ENCODE measurements around the gene SUPT5H. TPM values are rescaled to one million over a fixed set of nuclear protein-coding genes. Genes with fewer than 3 reads are reported as not detected.

Gene SUPT5H
- total RNA-seq, 1 donor from 2014 or later, result 48.5 TPM

- H3K4me3 Mint-ChIP-seq, result no peak overlapping the region
Measured at GRCh38 chr19:39419003-39419402, 26.4 kb upstream of the SUPT5H start.

GRCh38 chr19:39420769-39421168, 24.6 kb upstream of the SUPT5H start:
- no peak overlapping the region for H3K27ac Mint-ChIP-seq
- H3K4me2 ChIP-seq, result no peak overlapping the region
- H3K9me3 ChIP-seq (ENCODE audit: low read depth), result no peaks in the 10 kb centered on the region
- no peak for DNase-seq (ENCODE audit: low spot score)
- H3K79me2 ChIP-seq (ENCODE audit: low read depth), result peaks cover 13% of the 10 kb centered on the region
- peaks cover 25% of the 10 kb centered on the region for H3K36me3 Mint-ChIP-seq
- H3K4me3 ChIP-seq, result no peak overlapping the region
- peaks cover 2% of the 10 kb centered on the region for H3F3A ChIP-seq (ENCODE audit: low read depth)
- TF ChIP-seq EZH2 (IDR thresholded peaks at IDR 0.05) (no peak), CTCF (IDR thresholded peaks at IDR 0.05) (no peak), EZH2phosphoT487 (IDR thresholded peaks at IDR 0.05) (no peak)
- H3K27me3 ChIP-seq, result no peaks in the 10 kb centered on the region
- H3K27ac ChIP-seq, result no peak overlapping the region
- no peaks in the 10 kb centered on the region for H3K4me1 ChIP-seq
- no peak overlapping the region for H3K4me3 Mint-ChIP-seq
- H3K4me1 Mint-ChIP-seq, result peaks cover 10% of the 10 kb centered on the region
- H2AFZ ChIP-seq (replicated peaks), result no peak overlapping the region
- H3K27me3 Mint-ChIP-seq (ENCODE audit: insufficient read depth, low read depth), result peaks cover 4% of the 10 kb centered on the region
- no peak overlapping the region for H3K9ac ChIP-seq
- H3K9me3 Mint-ChIP-seq, result no peaks in the 10 kb centered on the region
- no peaks in the 10 kb centered on the region for H3K36me3 ChIP-seq
- peaks cover 19% of the 10 kb centered on the region for H4K20me1 ChIP-seq (ENCODE audit: low read depth)

More at GRCh38 chr19:39419003-39419402, 26.4 kb upstream of the SUPT5H start:
- TF ChIP-seq EZH2phosphoT487 (IDR thresholded peaks at IDR 0.05) (no peak), EZH2 (IDR thresholded peaks at IDR 0.05) (no peak), CTCF (IDR thresholded peaks at IDR 0.05) (no peak)
- H4K20me1 ChIP-seq (ENCODE audit: low read depth), result peaks cover 33% of the 10 kb centered on the region
- Mint-ChIP-seq H3K36me3 (peaks cover 24% of the 10 kb centered on the region), H3K27ac (no peak overlapping the region), H3K4me1 (peaks cover 23% of the 10 kb centered on the region), H3K9me3 (no peaks in the 10 kb centered on the region), H3K27me3 (ENCODE audit: insufficient read depth, low read depth) (no peaks in the 10 kb centered on the region)
- H3F3A ChIP-seq (ENCODE audit: low read depth), result peaks cover 4% of the 10 kb centered on the region
- no peak overlapping the region for H2AFZ ChIP-seq (replicated peaks)
- H3K9me3 ChIP-seq (ENCODE audit: low read depth), result no peaks in the 10 kb centered on the region
- no peak for DNase-seq (ENCODE audit: low spot score)
- no peaks in the 10 kb centered on the region for H3K36me3 ChIP-seq
- no peak overlapping the region for H3K9ac ChIP-seq
- H3K4me3 ChIP-seq, result no peak overlapping the region
- no peak overlapping the region for H3K27ac ChIP-seq
- no peaks in the 10 kb centered on the region for H3K27me3 ChIP-seq
- H3K4me2 ChIP-seq, result no peak overlapping the region
- peaks cover 11% of the 10 kb centered on the region for H3K4me1 ChIP-seq
- H3K79me2 ChIP-seq (ENCODE audit: low read depth), result peaks cover 31% of the 10 kb centered on the region

- Histone ChIP-seq H3K4me1 (no peaks in the 10 kb centered on the region), H3K27ac (no peak overlapping the region), H3K4me3 (no peak overlapping the region), H3K79me2 (ENCODE audit: low read depth) (peaks cover under 1% of the 10 kb centered on the region), H2AFZ (replicated peaks) (no peak overlapping the region), H3K4me2 (no peak overlapping the region), H3K36me3 (no peaks in the 10 kb centered on the region), H4K20me1 (ENCODE audit: low read depth) (peaks cover 7% of the 10 kb centered on the region), H3K9ac (no peak overlapping the region), H3F3A (ENCODE audit: low read depth) (peaks cover 4% of the 10 kb centered on the region), H3K27me3 (no peaks in the 10 kb centered on the region), H3K9me3 (ENCODE audit: low read depth) (no peaks in the 10 kb centered on the region)
- peaks cover 30% of the 10 kb centered on the region for H3K36me3 Mint-ChIP-seq
- TF ChIP-seq EZH2 (IDR thresholded peaks at IDR 0.05) (no peak), CTCF (IDR thresholded peaks at IDR 0.05) (no peak), EZH2phosphoT487 (IDR thresholded peaks at IDR 0.05) (no peak)
- H3K27ac Mint-ChIP-seq, result no peak overlapping the region
- no peak for DNase-seq (ENCODE audit: low spot score)
- H3K4me3 Mint-ChIP-seq, result no peak overlapping the region
- H3K27me3 Mint-ChIP-seq (ENCODE audit: insufficient read depth, low read depth), result peaks cover 4% of the 10 kb centered on the region
- H3K9me3 Mint-ChIP-seq, result no peaks in the 10 kb centered on the region
- H3K4me1 Mint-ChIP-seq, result peaks cover 15% of the 10 kb centered on the region
Measured at GRCh38 chr19:39422020-39422419, 23.4 kb upstream of the SUPT5H start.

All from neural progenitor cell (in vitro differentiated cells).